NCI-H1436 treated with DMSO at 0.1 percent for 48 hours (cell line): ENCODE results near the gene ZP3.
"Not testable (repeated sequence)": the region's sequence is repeated elsewhere in the genome, so short reads cannot be mapped to it uniquely, and the experiment has no call there.

ENCODE experiments used
- DNase-seq: peaks from one replicate; lab custom pipeline; 2025; lab: John Stamatoyannopoulos, UW

Gene ZP3

GRCh38 chr7:76442664-76443446 lies 18.1 kb downstream of the ZP3 start:
- not testable (repeated sequence) for DNase-seq

DNA sequence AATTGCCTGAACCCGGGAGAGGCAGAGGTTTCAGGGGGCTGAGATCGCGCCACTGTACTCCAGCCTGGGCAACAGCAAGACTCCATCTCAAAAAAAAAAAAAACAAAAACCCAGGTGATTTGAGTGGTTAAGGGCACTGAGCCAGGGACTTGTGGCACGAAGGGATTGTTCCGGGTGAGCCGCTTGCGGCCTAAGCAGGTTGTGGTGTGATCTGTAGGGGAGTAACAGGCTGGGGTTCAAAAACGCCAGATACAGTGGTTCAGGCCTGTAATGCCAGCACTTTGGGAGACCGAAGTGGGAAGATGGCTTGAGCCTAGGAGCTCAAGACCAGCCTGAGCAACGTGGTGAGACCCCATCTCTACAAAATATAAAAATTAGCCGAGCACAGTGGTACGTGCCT lies 19.1 kb downstream of the ZP3 start:
- not testable (repeated sequence) for DNase-seq

DNA sequence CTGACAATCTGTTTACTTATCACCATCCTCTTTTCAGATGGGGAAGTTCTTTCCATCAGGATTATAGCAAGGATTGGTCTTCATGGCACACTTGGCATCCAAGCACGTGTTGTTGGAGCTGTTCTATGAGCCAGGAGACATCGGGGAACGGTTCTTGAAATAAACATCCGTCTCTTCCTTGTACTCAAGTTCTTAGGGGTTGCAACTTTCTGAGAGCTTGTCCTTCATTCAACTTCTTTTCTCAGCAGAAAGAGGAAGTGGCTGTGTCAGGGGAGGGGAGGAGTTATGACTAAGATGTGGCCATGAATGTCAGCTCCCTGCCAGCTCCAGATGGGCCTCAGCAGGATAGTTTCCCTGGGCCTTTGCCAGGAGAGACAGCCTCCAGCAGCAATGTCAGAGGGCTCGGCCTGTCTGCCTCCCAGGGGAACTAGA lies 20.8 kb downstream of the ZP3 start:
- DNase-seq = not testable (repeated sequence)

- DNase-seq = not testable (repeated sequence)
Measured at GRCh38 chr7:76457017-76457416, 32.3 kb downstream of the ZP3 start.

DNA sequence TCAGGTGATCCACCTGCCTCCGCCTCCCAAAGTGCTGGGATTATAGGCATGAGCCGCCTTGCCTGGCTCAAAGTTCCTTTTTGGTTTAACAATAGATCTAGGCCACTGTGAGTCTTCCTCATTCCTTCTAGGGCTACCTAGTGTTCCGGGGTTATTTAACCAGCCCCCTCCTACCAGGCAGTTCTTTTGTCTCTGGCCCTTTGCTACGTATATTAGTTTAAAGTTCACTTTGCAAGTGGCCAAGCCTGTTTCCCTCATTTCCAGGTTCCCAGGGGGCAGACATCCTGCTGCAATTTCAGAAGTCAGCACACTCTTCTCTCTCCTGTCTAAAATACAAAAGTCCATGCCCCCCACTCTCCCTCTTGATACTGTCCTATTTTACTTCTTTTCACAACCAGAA lies 33.8 kb downstream of the ZP3 start:
- not testable (repeated sequence) for DNase-seq

GRCh38 chr7:76460767-76461166 lies 36.0 kb downstream of the ZP3 start:
- DNase-seq = not testable (repeated sequence)

DNA sequence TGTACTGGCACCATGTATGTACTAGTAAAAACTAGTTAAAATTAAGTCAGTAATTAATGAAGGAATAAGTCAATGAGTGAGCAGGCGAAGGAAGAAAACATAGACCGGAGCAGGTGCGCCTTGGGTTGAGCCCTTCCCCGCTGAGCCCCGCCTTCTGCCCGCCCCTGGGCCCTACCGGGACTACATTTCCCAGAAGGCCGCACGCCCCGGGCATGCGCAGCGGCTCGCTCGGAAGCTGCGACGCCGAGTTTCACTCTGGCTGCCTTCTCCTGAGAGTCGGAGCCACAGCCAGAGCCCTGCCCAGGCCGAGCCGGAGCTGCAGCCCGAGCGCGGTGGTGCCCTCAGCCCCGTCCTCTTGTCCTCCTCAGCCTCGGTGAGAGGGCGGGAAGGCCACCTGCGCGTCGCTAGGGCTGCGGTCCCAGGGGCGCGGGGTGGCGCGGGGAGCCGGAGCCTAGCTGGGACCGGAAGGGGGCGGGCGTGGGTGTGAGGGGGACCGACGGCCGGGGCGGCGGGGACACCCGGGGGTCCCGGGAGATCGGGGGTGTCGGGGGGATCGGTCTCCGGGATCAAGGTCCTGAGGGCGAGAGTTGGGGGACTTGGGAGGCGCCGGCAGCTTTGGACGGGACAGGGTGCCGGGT lies 36.8 kb downstream of the ZP3 start, which contains the start of gene DTX2:
Gene DTX2, plus strand, starts transcription at position 246 of the 638 bp plus-strand sequence. CDS start 18,801 bp downstream, outside the sequence.
- DNase-seq = not testable (repeated sequence)

GRCh38 chr7:76462271-76462882 lies 37.6 kb downstream of the ZP3 start:
- not testable (repeated sequence) for DNase-seq

DNA sequence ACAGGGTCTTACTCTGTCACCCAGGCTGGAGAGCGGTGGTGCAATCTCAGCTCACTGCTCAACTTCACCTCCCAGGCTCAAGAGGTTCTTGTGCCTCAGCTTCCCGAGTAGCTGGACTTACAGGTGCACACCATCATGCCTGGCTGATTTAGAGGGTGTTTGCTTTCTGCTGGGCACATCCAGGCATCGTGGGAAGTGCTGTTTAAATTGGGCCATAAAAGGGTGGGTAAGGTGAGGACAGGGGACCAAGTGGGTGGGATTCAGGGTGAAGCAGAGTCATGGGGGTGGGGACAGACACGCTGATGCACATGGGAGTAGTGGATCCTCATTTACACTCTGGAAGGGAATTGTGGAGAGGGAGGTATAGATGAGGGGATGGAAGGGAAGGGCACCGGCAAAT lies 40.2 kb downstream of the ZP3 start:
- DNase-seq = not testable (repeated sequence)

DNA sequence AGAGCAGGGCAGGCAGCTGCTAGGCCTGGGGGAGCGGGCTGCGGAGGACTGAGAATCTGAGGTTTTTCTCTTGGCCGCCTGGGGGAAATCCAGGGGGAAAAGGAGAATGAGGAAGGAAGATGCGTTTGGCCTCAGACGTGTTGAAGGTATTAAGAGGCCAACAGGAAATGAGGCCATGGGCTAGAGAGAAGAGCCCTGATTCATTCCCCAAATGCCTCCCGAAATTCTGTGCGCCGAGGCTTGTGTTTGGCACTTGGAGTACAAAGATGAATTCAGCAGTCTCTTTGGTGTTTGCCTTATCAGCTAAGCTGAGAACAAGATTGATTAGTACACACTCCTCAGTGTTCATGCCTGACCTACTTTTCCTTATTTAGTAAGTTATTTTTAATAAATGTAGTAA lies 41.2 kb downstream of the ZP3 start:
- not testable (repeated sequence) for DNase-seq

GRCh38 chr7:76467743-76468404 lies 43.1 kb downstream of the ZP3 start:
- DNase-seq = not testable (repeated sequence)

GRCh38 chr7:76471556-76472221 lies 46.9 kb downstream of the ZP3 start:
- not testable (repeated sequence) for DNase-seq

- DNase-seq = not testable (repeated sequence)
Measured at GRCh38 chr7:76473097-76473496, 48.3 kb downstream of the ZP3 start.

DNA sequence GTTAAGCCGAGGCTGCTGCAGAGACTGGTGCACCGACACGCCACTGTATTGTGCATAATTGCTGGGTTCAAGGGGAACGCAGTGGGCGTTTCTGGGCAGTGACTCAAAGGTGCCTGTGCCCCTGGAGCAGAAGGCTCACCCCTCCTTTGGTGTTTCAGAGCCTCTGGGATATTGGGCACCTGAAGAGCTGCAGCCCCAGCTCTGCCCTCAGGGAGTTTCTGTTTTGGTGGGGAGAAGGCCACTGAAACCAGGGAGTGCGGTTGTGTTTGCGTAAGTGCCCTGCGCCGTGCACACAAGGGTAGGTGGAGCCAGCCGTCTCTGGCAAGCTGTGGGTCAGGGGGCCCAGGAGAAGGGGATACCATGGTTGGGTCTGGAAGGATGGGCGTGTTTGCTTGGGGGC lies 51.5 kb downstream of the ZP3 start:
- DNase-seq = not testable (repeated sequence)

- DNase-seq = not testable (repeated sequence)
Measured at GRCh38 chr7:76476742-76477474, 52.2 kb downstream of the ZP3 start.

GRCh38 chr7:76479628-76480027 lies 54.9 kb downstream of the ZP3 start:
- not testable (repeated sequence) for DNase-seq

DNA sequence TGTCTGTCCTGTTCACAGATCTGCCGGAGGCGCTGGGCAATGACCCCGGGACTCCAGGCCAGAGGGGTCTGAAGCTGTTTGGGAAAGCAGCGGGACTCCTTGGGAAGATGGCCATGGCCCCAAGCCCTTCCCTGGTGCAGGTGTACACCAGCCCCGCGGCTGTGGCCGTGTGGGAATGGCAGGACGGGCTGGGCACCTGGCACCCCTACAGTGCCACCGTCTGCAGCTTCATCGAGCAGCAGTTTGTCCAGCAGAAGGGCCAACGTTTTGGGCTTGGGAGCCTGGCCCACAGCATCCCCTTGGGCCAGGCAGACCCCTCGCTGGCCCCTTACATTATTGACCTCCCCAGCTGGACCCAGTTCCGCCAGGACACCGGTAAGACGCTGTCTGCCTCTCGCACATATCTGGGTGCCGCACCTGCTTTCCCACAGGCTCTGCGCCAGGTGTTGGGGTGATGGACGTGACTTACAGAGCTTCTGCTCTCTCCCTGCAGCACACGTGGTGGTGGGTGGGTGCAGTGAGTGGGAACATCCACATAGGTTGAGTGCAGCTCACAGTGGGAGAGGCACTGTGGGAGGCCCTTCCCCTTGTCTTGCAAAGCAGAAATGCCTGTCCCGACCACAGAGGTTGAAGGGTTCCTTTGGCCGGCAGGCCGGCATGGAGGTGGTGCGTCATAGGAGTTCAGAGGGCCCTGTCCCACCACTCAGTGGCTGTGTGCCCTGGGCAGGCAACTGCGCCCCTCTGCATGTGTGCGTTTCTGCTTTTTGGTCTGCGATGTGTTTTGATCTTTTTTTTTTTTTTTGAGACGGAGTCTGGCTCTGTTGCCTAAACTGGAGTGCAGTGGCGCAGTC lies 55.9 kb downstream of the ZP3 start:
- not testable (repeated sequence) for DNase-seq

GRCh38 chr7:76482660-76483059 lies 57.9 kb downstream of the ZP3 start:
- DNase-seq = not testable (repeated sequence)

- not testable (repeated sequence) for DNase-seq
Measured at GRCh38 chr7:76483081-76483480, 58.3 kb downstream of the ZP3 start.

DNA sequence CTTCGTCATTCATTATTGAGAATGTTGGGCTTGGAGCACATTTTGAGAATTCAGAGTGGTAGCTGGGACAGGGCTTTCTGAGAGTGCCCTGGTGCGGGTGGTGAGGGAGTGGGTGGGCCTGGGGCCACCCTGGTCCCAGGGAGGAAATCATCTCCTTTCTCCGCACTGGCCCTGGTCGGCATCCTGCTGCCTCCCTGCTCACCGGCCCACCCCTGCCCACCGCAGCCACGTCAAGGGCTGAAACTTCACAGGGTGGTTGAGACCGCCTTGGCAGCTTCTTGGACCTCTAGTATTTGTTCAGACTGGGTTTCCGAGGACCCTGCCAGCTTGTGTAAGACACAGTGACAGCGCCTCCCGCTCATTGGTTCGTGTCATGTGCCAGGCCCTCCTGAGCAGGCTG lies 59.7 kb downstream of the ZP3 start:
- not testable (repeated sequence) for DNase-seq
